IPS-18a (cell line): Measurements from ENCODE around the gene IGFBP7.
"Not testable (repeated sequence)": the region's sequence is repeated elsewhere in the genome, so short reads cannot be mapped to it uniquely, and the experiment has no call there.

Source experiments
- H3K27ac ChIP-seq: one replicate; pipeline ENCODE4 v1.5.1; 2013; ENCODE audit warnings: low read length
- H3K27me3 ChIP-seq: one replicate; pipeline ENCODE4 v1.6.1; 2013; ENCODE audit warnings: mild to moderate bottlenecking, low read length; ENCODE audit not compliant: control insufficient read depth, insufficient read depth
- H3K36me3 ChIP-seq: one replicate; pipeline ENCODE4 v1.6.1; 2013; ENCODE audit warnings: low read depth, low read length; ENCODE audit not compliant: control insufficient read depth
- H3K4me1 ChIP-seq: one replicate; pipeline ENCODE4 v1.6.1; 2013; ENCODE audit warnings: low read depth, low read length; ENCODE audit not compliant: control insufficient read depth
- H3K4me3 ChIP-seq: one replicate; pipeline ENCODE4 v1.5.1; 2013; ENCODE audit warnings: low read length
- H3K9ac ChIP-seq: one replicate; pipeline ENCODE4 v1.6.1; 2013; ENCODE audit warnings: mild to moderate bottlenecking, low read length, moderate library complexity
- H3K9me3 ChIP-seq: one replicate; pipeline ENCODE4 v1.6.1; 2013; ENCODE audit warnings: low read depth, low read length; ENCODE audit not compliant: control insufficient read depth

IGFBP7 gene

GRCh38 chr4:57064811-57065711 is 45.1 kb downstream of the IGFBP7 start:
- Histone ChIP-seq H3K27me3 (no peaks in the 10 kb centered on the region), H3K36me3 (no peaks in the 10 kb centered on the region), H3K9ac (no peak overlapping the region), H3K27ac (no peak overlapping the region), H3K9me3 (no peaks in the 10 kb centered on the region), H3K4me3 (no peak overlapping the region), H3K4me1 (no peaks in the 10 kb centered on the region)

- no peaks in the 10 kb centered on the region for H3K4me1 ChIP-seq
- no peaks in the 10 kb centered on the region for H3K27me3 ChIP-seq
- H3K9me3 ChIP-seq: no peaks in the 10 kb centered on the region
- H3K9ac ChIP-seq: no peak overlapping the region
- H3K4me3 ChIP-seq: no peak overlapping the region
- no peaks in the 10 kb centered on the region for H3K36me3 ChIP-seq
- no peak overlapping the region for H3K27ac ChIP-seq
These were observed 46.1 kb downstream of the IGFBP7 start for GRCh38 chr4:57064120-57064519.

- Histone ChIP-seq H3K9ac (no peak overlapping the region), H3K27ac (no peak overlapping the region), H3K36me3 (no peaks in the 10 kb centered on the region), H3K9me3 (no peaks in the 10 kb centered on the region), H3K4me1 (no peaks in the 10 kb centered on the region), H3K27me3 (no peaks in the 10 kb centered on the region), H3K4me3 (no peak overlapping the region)
These were observed 46.7 kb downstream of the IGFBP7 start for GRCh38 chr4:57063518-57063917.

- H3K27ac ChIP-seq: no peak overlapping the region
- H3K9me3 ChIP-seq: no peaks in the 10 kb centered on the region
- no peak overlapping the region for H3K9ac ChIP-seq
- no peaks in the 10 kb centered on the region for H3K36me3 ChIP-seq
- H3K27me3 ChIP-seq: no peaks in the 10 kb centered on the region
- no peak overlapping the region for H3K4me3 ChIP-seq
- no peaks in the 10 kb centered on the region for H3K4me1 ChIP-seq
These were observed 48.8 kb downstream of the IGFBP7 start for GRCh38 chr4:57061395-57061794.

- H3K9me3 ChIP-seq, H3K9ac ChIP-seq, H3K4me3 ChIP-seq, H3K27me3 ChIP-seq, H3K36me3 ChIP-seq, H3K27ac ChIP-seq, H3K4me1 ChIP-seq: not testable (repeated sequence)
These were observed 49.5 kb downstream of the IGFBP7 start for GRCh38 chr4:57060717-57061067.

GRCh38 chr4:57059890-57060716 is 50.1 kb downstream of the IGFBP7 start:
- no peaks in the 10 kb centered on the region for H3K36me3 ChIP-seq
- H3K27ac ChIP-seq: no peak overlapping the region

GRCh38 chr4:57055886-57056285 is 54.3 kb downstream of the IGFBP7 start:
- Histone ChIP-seq H3K36me3 (no peaks in the 10 kb centered on the region), H3K9me3 (no peaks in the 10 kb centered on the region), H3K27ac (no peak overlapping the region), H3K4me3 (no peak overlapping the region), H3K27me3 (no peaks in the 10 kb centered on the region), H3K4me1 (no peaks in the 10 kb centered on the region), H3K9ac (no peak overlapping the region)

More at GRCh38 chr4:57059890-57060716, 50.1 kb downstream of the IGFBP7 start:
- Histone ChIP-seq H3K9ac (no peak overlapping the region), H3K4me3 (no peak overlapping the region), H3K9me3 (no peaks in the 10 kb centered on the region), H3K27me3 (no peaks in the 10 kb centered on the region), H3K4me1 (no peaks in the 10 kb centered on the region)

GRCh38 chr4:57053508-57053907 is 56.7 kb downstream of the IGFBP7 start:
- Histone ChIP-seq H3K4me3 (no peak overlapping the region), H3K27me3 (no peaks in the 10 kb centered on the region), H3K36me3 (no peaks in the 10 kb centered on the region), H3K27ac (no peak overlapping the region), H3K9me3 (no peaks in the 10 kb centered on the region), H3K4me1 (no peaks in the 10 kb centered on the region), H3K9ac (no peak overlapping the region)

- Histone ChIP-seq H3K4me1 (no peaks in the 10 kb centered on the region), H3K27me3 (no peaks in the 10 kb centered on the region), H3K27ac (no peak overlapping the region), H3K36me3 (no peaks in the 10 kb centered on the region), H3K9ac (no peak overlapping the region), H3K4me3 (no peak overlapping the region), H3K9me3 (no peaks in the 10 kb centered on the region)
These were observed 58.7 kb downstream of the IGFBP7 start for GRCh38 chr4:57051524-57051923.

- no peak overlapping the region for H3K9ac ChIP-seq
- no peaks in the 10 kb centered on the region for H3K36me3 ChIP-seq
These were observed 59.1 kb downstream of the IGFBP7 start for GRCh38 chr4:57051095-57051494.

GRCh38 chr4:57048590-57049304 is 61.4 kb downstream of the IGFBP7 start:
- Histone ChIP-seq H3K9me3 (no peaks in the 10 kb centered on the region), H3K9ac (no peak overlapping the region), H3K4me1 (no peaks in the 10 kb centered on the region), H3K27ac (no peak overlapping the region), H3K4me3 (no peak overlapping the region), H3K36me3 (no peaks in the 10 kb centered on the region), H3K27me3 (no peaks in the 10 kb centered on the region)

More at GRCh38 chr4:57051095-57051494, 59.1 kb downstream of the IGFBP7 start:
- Histone ChIP-seq H3K4me1 (no peaks in the 10 kb centered on the region), H3K27ac (no peak overlapping the region), H3K9me3 (no peaks in the 10 kb centered on the region), H3K4me3 (no peak overlapping the region), H3K27me3 (no peaks in the 10 kb centered on the region)
